Measurements from ENCODE around the gene SH3YL1.
"Not testable (repeated sequence)": the region's sequence is repeated elsewhere in the genome, so short reads cannot be mapped to it uniquely, and the experiment has no call there.

Gene SH3YL1

GRCh38 chr2:175880-176820 is 87.7 kb downstream of the SH3YL1 start:
- peak in 3 of 4 experiments; percentile 2 to 22 (median 17) for DNase-seq

GRCh38 chr2:175161-175786 is 88.6 kb downstream of the SH3YL1 start:
- DNase-seq = no peak

DNA sequence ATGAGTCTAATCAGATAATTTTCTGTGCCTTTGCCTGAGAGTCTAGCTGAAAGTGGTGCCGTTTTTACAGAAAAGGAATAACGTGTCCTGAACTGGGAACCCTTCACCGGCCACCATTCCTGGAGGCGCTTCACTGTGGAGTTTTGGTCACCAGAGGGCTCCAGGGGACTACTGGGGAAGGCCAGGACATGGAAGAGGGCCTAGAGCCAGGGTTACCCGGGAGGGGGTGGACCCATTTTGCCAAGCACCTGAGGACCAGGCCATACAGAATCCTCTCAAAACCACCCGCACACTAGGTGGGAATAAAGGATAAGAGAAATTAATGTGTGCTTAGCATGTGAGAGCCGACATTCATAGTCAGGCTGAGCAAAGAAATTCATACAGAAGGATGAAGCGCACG is 91.7 kb downstream of the SH3YL1 start:
- not testable (repeated sequence) for DNase-seq

- DNase-seq = no peak
Observed at GRCh38 chr2:169741-170140, 94.1 kb downstream of the SH3YL1 start.
